Measurements from ENCODE around the gene EIF1AX. TPM values are rescaled to one million over a fixed set of nuclear protein-coding genes. Genes with fewer than 3 reads are reported as not detected.

EIF1AX gene
- polyA plus RNA-seq, 1 experiment: 12.8 TPM

DNA sequence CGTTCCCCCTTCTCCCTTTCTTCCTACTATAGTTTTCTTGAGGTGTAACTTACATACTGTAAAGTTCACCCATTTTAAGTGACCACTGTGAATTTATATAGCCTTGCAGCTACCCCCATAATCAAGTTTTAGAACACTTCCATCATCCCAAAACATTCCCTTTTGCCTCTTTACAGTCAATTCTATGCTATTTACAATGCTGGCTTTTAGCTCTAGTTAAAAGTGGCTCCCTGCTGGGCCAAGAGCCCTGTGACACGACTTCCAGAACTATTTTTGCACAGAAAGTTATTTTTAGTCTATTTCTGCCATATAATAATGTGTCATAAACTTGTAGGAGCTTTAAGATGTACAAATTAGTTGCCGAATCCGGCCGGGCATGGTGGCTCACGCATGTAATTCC, 51.8 kb downstream of the EIF1AX start:
- POLR2A ChIA-PET: interaction anchor here (0.6 kb wide), 1 partner anchor 397 kb away, joined by 5 read pairs; no protein-coding TSS in a partner anchor
- TF ChIP-seq, protein P1, sequence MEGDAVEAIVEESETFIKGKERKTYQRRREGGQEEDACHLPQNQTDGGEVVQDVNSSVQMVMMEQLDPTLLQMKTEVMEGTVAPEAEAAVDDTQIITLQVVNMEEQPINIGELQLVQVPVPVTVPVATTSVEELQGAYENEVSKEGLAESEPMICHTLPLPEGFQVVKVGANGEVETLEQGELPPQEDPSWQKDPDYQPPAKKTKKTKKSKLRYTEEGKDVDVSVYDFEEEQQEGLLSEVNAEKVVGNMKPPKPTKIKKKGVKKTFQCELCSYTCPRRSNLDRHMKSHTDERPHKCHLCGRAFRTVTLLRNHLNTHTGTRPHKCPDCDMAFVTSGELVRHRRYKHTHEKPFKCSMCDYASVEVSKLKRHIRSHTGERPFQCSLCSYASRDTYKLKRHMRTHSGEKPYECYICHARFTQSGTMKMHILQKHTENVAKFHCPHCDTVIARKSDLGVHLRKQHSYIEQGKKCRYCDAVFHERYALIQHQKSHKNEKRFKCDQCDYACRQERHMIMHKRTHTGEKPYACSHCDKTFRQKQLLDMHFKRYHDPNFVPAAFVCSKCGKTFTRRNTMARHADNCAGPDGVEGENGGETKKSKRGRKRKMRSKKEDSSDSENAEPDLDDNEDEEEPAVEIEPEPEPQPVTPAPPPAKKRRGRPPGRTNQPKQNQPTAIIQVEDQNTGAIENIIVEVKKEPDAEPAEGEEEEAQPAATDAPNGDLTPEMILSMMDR (IDR thresholded peaks at IDR 0.05; ENCODE audit: insufficient read depth, low read depth, low read length): no peak

DNA sequence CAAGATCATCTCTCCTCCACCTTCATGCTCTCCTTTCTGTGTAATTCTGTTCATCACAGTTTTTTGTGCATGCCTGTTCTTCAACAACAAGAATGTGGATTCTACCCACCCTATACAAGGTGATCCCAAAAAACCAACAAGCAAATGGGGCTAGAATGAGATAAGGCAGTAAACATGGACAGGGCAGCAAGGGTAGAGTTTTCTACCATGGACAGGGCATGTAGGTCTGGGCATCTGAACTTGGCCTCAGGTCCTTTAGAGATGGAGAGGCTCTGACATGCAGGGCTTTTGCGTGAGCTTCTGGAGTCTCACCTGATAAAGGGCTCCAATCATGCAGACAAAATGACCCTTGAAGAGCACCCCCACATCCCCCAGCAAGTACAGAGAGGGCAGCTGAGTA, 61.4 kb downstream of the EIF1AX start:
- POLR2A ChIA-PET: no interaction called here
- no peaks in the 10 kb centered on the region for H3K36me3 ChIP-seq (ENCODE audit: control insufficient read depth, insufficient read depth, low read length)
- DNase-seq (ENCODE audit: low read depth): no peak
- no peak overlapping the region for H3K4me3 ChIP-seq (ENCODE audit: low read depth, low read length)
- TF ChIP-seq, protein P1 (IDR thresholded peaks at IDR 0.05; ENCODE audit: insufficient read depth, low read depth, low read length): no peak
- H3K27me3 ChIP-seq (ENCODE audit: control insufficient read depth, insufficient read depth, low read length): no peaks in the 10 kb centered on the region
- CTCF ChIA-PET: interaction anchor here (0.5 to 2.2 kb wide), 2 partner anchors 12 to 577 kb away, joined by 4 to 5 read pairs; no protein-coding TSS in a partner anchor

More for the DNA sequence above, 51.8 kb downstream of the EIF1AX start:
- DNase-seq (ENCODE audit: low read depth): no peak
- CTCF ChIA-PET: no interaction called here
- Histone ChIP-seq H3K27me3 (ENCODE audit: control insufficient read depth, insufficient read depth, low read length) (no peaks in the 10 kb centered on the region), H3K4me3 (ENCODE audit: low read depth, low read length) (no peak overlapping the region), H3K36me3 (ENCODE audit: control insufficient read depth, insufficient read depth, low read length) (no peaks in the 10 kb centered on the region)

Small RNA genes lying within 50 kb of the gene (small RNA-seq; reads per million reads assigned to genes)
- gene RF00493 (ENCODE audit: insufficient read length, low read depth, low replicate concordance) (not detected), gene RF00494 (ENCODE audit: insufficient read length, low read depth, low replicate concordance) (not detected)

Other genes starting within 250 kb of the EIF1AX start
- 0.63 and 1.7 TPM in 2 replicates for gene BCLAF3, start 150.8 kb downstream of the EIF1AX start, polyA plus RNA-seq (2011; rRNA removed)
- gene MAP7D2, start 24.9 kb downstream of the EIF1AX start, polyA plus RNA-seq (2011; rRNA removed): 0.18 and 0.21 TPM in 2 replicates
- gene RPS6KA3, start 125.1 kb upstream of the EIF1AX start, polyA plus RNA-seq (2011; rRNA removed): 15.4 and 28.0 TPM in 2 replicates

Data from BJ (cell line).